Measurements from ENCODE around the gene CRYM. TPM values are rescaled to one million over a fixed set of nuclear protein-coding genes. Genes with fewer than 3 reads are reported as not detected.

CRYM gene
- 2.8 TPM in 1 of 2 replicates, not detected in the other for total RNA-seq (ENCODE audit: low replicate concordance)

GRCh38 chr16:21277927-21278706 lies at the start of gene CRYM:
Gene CRYM, minus strand, starts transcription at chr16:21278290. Its CDS starts 39 bp downstream, at chr16:21278251.

DNA sequence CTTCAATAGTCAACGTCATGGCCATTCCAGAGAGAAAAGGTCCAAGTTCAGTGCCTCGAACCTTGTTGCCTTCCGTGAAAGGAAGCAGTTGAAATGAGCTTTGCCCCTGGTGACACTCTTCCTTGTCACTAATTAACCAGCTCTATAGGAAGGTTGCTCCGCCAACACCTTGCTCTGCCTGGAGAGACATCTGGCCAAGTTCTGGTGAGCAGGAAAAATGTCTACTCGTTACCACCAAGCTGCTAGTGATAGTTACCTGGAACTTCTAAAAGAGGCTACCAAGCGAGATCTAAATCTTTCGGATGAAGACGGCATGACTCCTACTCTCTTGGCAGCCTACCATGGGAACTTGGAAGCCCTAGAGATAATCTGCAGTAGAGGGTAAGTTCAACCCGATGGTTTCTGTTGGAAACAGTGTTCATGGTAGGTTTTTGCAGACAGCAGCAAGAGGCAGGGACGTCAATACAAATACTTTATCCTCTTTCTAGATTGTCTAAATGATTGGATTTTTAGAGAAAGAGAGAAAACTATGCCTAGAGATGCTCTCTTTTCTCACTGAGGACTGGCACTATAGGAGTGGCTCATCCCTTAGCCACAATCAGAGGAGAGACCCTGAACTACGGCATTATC lies 44.5 kb downstream of the CRYM start, which contains the start of gene ANKS4B:
TSS of gene ANKS4B (plus strand) at position 179 of the 630 bp plus-strand sequence. CDS start at position 218, 39 bp downstream.

GRCh38 chr16:21211486-21211885 lies 66.6 kb downstream of the CRYM start, which contains the start of gene ZP2:
Gene ZP2, minus strand, starts transcription at chr16:21211574. Its CDS starts 27 bp downstream, at chr16:21211547.

Other genes with a start within 250 kb of the CRYM start
- under 0.01 TPM in 1 of 2 replicates, not detected in the other for gene DNAH3, start 127.4 kb downstream of the CRYM start, total RNA-seq (ENCODE audit: low replicate concordance)
- 36.7 and 91.3 TPM in 2 replicates for gene LDAF1, start 119.6 kb downstream of the CRYM start, total RNA-seq (ENCODE audit: low replicate concordance)
- gene ZP2, start 66.7 kb downstream of the CRYM start, total RNA-seq (ENCODE audit: low replicate concordance), result not detected in 2 replicates
- not detected in 2 replicates for gene ANKS4B, start 44.6 kb downstream of the CRYM start, total RNA-seq (ENCODE audit: low replicate concordance)

Data from smooth muscle cell of the coronary artery (primary cell).